SU-DHL-6 (cell line): ENCODE data around the gene SOAT2.

ENCODE experiments used
- H2AFZ ChIP-seq: fragments of 200-600 bp; sonication (generic); 2 replicates; pipeline ENCODE4 v1.6.1; 2014; ENCODE audit warnings: low read depth, mild to moderate bottlenecking, moderate library complexity, mixed read lengths, antibody characterized with exemption, low read length; ENCODE audit not compliant: severe bottlenecking
- H3F3A ChIP-seq: fragments of 200-600 bp; shearing (Covaris generic); 2 replicates; pipeline ENCODE4 v1.6.0; 2016; ENCODE audit warnings: antibody characterized with exemption, mild to moderate bottlenecking; ENCODE audit not compliant: insufficient read depth
- H3K27ac ChIP-seq: fragments of 200-600 bp; sonication (generic); 2 replicates; pipeline ENCODE4 v1.5.1; 2016; ENCODE audit warnings: low read depth, mild to moderate bottlenecking, low read length, moderate library complexity, mixed read lengths
- H3K27me3 ChIP-seq: fragments of 200-600 bp; sonication (generic), shearing (Covaris generic); 2 replicates; pipeline ENCODE4 v1.6.0; 2014; ENCODE audit warnings: mild to moderate bottlenecking, low read length
- H3K36me3 ChIP-seq: fragments of 200-600 bp; sonication (generic); 2 replicates; pipeline ENCODE4 v1.6.1; 2014; ENCODE audit warnings: mild to moderate bottlenecking, low read length, mixed read lengths
- H3K4me2 ChIP-seq: fragments of 300-600, 200-600 bp; shearing (Covaris generic), sonication (generic); 2 replicates; pipeline ENCODE4 v1.6.0; 2014; ENCODE audit warnings: low read length, low read depth, mild to moderate bottlenecking; ENCODE audit not compliant: poor library complexity, severe bottlenecking
- H3K4me3 ChIP-seq: fragments of 200-600 bp; sonication (generic); 2 replicates; pipeline ENCODE4 v1.5.1; 2014; ENCODE audit warnings: antibody characterized with exemption, low read length, mild to moderate bottlenecking, mixed read lengths; ENCODE audit not compliant: insufficient read depth, poor library complexity, severe bottlenecking
- H3K79me2 ChIP-seq: fragments of 200-600 bp; sonication (generic); 2 replicates; pipeline ENCODE4 v1.6.1; 2014; ENCODE audit warnings: mild to moderate bottlenecking, low read length, moderate library complexity; ENCODE audit not compliant: insufficient read depth
- H3K9ac ChIP-seq: fragments of 200-600 bp; sonication (generic); 2 replicates; pipeline ENCODE4 v1.7.0; 2014; ENCODE audit warnings: mild to moderate bottlenecking, low read length
- H3K9me2 ChIP-seq: fragments of 200-600 bp; sonication (generic); replicated peaks from 2 replicates; pipeline ENCODE4 v1.6.1; 2014; ENCODE audit warnings: low read length; ENCODE audit not compliant: insufficient read depth
- H3K9me3 ChIP-seq: fragments of 200-600 bp; sonication (generic); 2 replicates; pipeline ENCODE4 v1.6.1; 2014; ENCODE audit warnings: low read length, mixed read lengths; ENCODE audit not compliant: insufficient read depth
- H4K20me1 ChIP-seq: fragments of 200-600 bp; sonication (generic); 2 replicates; pipeline ENCODE4 v1.6.1; 2014; ENCODE audit warnings: low read depth, mild to moderate bottlenecking, antibody characterized with exemption, low read length, moderate library complexity, mixed read lengths
- CTCF ChIP-seq: fragments of 200-600 bp; sonication (generic); IDR thresholded peaks from one replicate; pipeline ENCODE4 v1.5.1; 2017; ENCODE audit warnings: antibody characterized with exemption, mild to moderate bottlenecking, low read length, moderate library complexity; ENCODE audit not compliant: insufficient read depth, poor library complexity, severe bottlenecking
- EZH2phosphoT487 ChIP-seq: fragments of 200-600 bp; sonication (generic), shearing (Covaris generic); conservative IDR thresholded peaks from 2 replicates; pipeline ENCODE4 v1.6.1; 2018; ENCODE audit warnings: mild to moderate bottlenecking, antibody characterized with exemption, low read length, moderate library complexity, mixed read lengths

Gene SOAT2

GRCh38 chr12:53131844-53132243 lies 28.6 kb downstream of the SOAT2 start:
- no peak overlapping the region for H3K4me3 ChIP-seq
- H3K36me3 ChIP-seq, result no peaks in the 10 kb centered on the region
- H3F3A ChIP-seq, result no peaks in the 10 kb centered on the region
- no peak overlapping the region for H3K9ac ChIP-seq
- H3K27me3 ChIP-seq, result no peaks in the 10 kb centered on the region
- TF ChIP-seq CTCF (no peak), EZH2phosphoT487 (no peak)
- no peak overlapping the region for H2AFZ ChIP-seq
- no peaks in the 10 kb centered on the region for H3K79me2 ChIP-seq
- H3K4me2 ChIP-seq, result no peak overlapping the region
- H3K9me3 ChIP-seq, result no peaks in the 10 kb centered on the region
- no peaks in the 10 kb centered on the region for H4K20me1 ChIP-seq
- no peak overlapping the region for H3K27ac ChIP-seq
- no peaks in the 10 kb centered on the region for H3K9me2 ChIP-seq

DNA sequence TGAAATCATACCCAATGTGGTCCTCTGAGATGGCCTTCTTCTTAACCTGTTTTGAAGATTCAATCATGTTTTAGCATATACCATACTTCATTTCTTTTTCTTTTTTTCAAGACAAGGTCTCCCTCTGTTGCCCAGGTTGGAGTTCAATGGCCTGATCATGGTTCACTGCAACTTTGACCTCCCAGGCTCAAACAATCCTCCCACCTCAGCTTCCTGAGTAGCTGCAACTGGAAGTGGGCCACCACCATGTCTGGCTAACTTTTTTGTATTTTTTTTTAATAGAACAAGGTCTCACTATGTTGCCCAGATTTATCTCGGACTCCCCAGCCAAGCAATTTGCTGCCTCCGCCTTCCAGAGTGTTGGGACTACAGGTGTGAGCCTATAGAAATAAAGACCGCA lies 30.4 kb downstream of the SOAT2 start:
- Histone ChIP-seq H3K36me3 (no peaks in the 10 kb centered on the region), H3K9me3 (peaks cover 3% of the 10 kb centered on the region; the same call in 1 of the 2 replicates), H3K27me3 (no peaks in the 10 kb centered on the region), H4K20me1 (no peaks in the 10 kb centered on the region), H3K9me2 (no peaks in the 10 kb centered on the region), H3K9ac (no peak overlapping the region), H2AFZ (no peak overlapping the region), H3K27ac (no peak overlapping the region), H3K4me2 (no peak overlapping the region), H3F3A (no peaks in the 10 kb centered on the region), H3K79me2 (no peaks in the 10 kb centered on the region), H3K4me3 (no peak overlapping the region)
- TF ChIP-seq CTCF (no peak), EZH2phosphoT487 (no peak)

DNA sequence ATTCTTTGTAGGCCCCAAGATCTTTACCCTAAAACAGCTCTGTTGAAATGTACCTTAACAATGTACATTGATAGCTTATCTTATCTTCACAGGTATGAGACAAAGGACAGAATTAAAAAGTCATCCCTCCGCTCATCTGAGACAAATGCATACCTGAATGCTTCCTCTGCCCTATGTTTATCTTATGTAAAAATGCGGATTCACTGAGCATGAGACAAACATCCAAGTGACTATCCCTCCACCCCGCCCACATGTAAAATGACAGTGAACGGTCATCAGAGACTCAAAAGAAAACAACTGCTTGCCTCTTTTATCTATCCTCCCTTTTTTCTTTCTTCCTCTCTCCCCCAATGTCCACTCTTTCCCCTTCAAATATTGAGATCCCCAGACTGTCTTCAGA lies 40.1 kb downstream of the SOAT2 start:
- Histone ChIP-seq H3K27ac (no peak overlapping the region), H2AFZ (no peak overlapping the region), H3K9ac (no peak overlapping the region)

More for the DNA sequence above, 40.1 kb downstream of the SOAT2 start:
- H3K4me3 ChIP-seq, result no peak overlapping the region
- H3K36me3 ChIP-seq, result no peaks in the 10 kb centered on the region
- H3K27me3 ChIP-seq, result no peaks in the 10 kb centered on the region
- no peaks in the 10 kb centered on the region for H4K20me1 ChIP-seq
- H3K79me2 ChIP-seq, result no peaks in the 10 kb centered on the region
- no peaks in the 10 kb centered on the region for H3K9me3 ChIP-seq
- no peaks in the 10 kb centered on the region for H3K9me2 ChIP-seq
- no peak overlapping the region for H3K4me2 ChIP-seq
- peaks cover 4% of the 10 kb centered on the region; the same call in 1 of the 2 replicates for H3F3A ChIP-seq
- TF ChIP-seq EZH2phosphoT487 (no peak), CTCF (no peak)
